Caco-2 (cell line): ENCODE measurements around the gene MIPEP. TPM values are rescaled to one million over a fixed set of nuclear protein-coding genes. Genes with fewer than 3 reads are reported as not detected.
A peak's percentile ranks its signal among the peaks of the same experiment; 100 is the strongest.
"Not testable (repeated sequence)": the region's sequence is repeated elsewhere in the genome, so short reads cannot be mapped to it uniquely, and the experiment has no call there.

Source experiments
- BruUV-seq: library from RNA; stranded (reverse); fragments of 400-500 nt; replicated peaks from 2 replicates; lab custom pipeline; 2021; lab: Mats Ljungman, UMichigan
- CTCF ChIA-PET: fragments of 300-600 bp; sonication (Branson Sonifier 250); formaldehyde crosslinking; loops from one replicate; lab custom pipeline; 2022; ENCODE audit warnings: antibody characterized with exemption; lab: Charles Lee
- POLR2A ChIA-PET: fragments of 300-600 bp; sonication (Branson Sonifier 250); formaldehyde crosslinking; loops from one replicate; lab custom pipeline; 2022; ENCODE audit warnings: antibody characterized with exemption; lab: Charles Lee
- DNase-seq, 2 experiments: peaks; one replicate each; pipeline versions ENCODE4 v3.0.0 to v3.0.0-alpha.2; 2020 to 2022
- H3K27me3 ChIP-seq: replicated peaks from 2 replicates; pipeline ENCODE4 v1.6.0; 2011; ENCODE audit warnings: low read length; ENCODE audit not compliant: control insufficient read depth, insufficient read depth
- H3K36me3 ChIP-seq: 2 replicates; pipeline ENCODE4 v1.5.1; 2011; ENCODE audit warnings: low read length; ENCODE audit not compliant: control insufficient read depth, insufficient read depth
- H3K4me1 ChIP-seq: fragments of 250-450 bp; sonication (Bioruptor Pico); 2 replicates; pipeline ENCODE4 v1.5.1; 2020; ENCODE audit warnings: mild to moderate bottlenecking
- H3K4me3 ChIP-seq: 2 replicates; pipeline ENCODE4 v1.5.1; 2011; ENCODE audit warnings: low read depth, mild to moderate bottlenecking, control low read depth, low read length
- H3K9me3 ChIP-seq: fragments of 250-450 bp; sonication (Bioruptor Pico); 2 replicates; pipeline ENCODE4 v1.5.1; 2020; ENCODE audit warnings: mild to moderate bottlenecking, moderate library complexity
- H3K27ac Mint-ChIP-seq: one replicate; pipeline ENCODE4 v1.8.0; 2022; ENCODE audit warnings: mixed read lengths; ENCODE audit not compliant: unreplicated experiment
- H3K27me3 Mint-ChIP-seq: one replicate; pipeline ENCODE4 v1.8.0; 2022; ENCODE audit warnings: mixed read lengths; ENCODE audit not compliant: insufficient read depth, unreplicated experiment
- H3K36me3 Mint-ChIP-seq: one replicate; pipeline ENCODE4 v1.8.0; 2022; ENCODE audit warnings: mild to moderate bottlenecking, mixed read lengths; ENCODE audit not compliant: insufficient read depth, unreplicated experiment
- H3K4me1 Mint-ChIP-seq: one replicate; pipeline ENCODE4 v1.8.0; 2022; ENCODE audit warnings: low read depth, mixed read lengths; ENCODE audit not compliant: unreplicated experiment
- H3K4me3 Mint-ChIP-seq: one replicate; pipeline ENCODE4 v1.8.0; 2022; ENCODE audit warnings: mild to moderate bottlenecking, moderate library complexity, mixed read lengths; ENCODE audit not compliant: unreplicated experiment
- H3K9me3 Mint-ChIP-seq: one replicate; pipeline ENCODE4 v1.8.0; 2022; ENCODE audit warnings: mixed read lengths; ENCODE audit not compliant: unreplicated experiment
- CTCF ChIP-seq, 2 experiments: fragments of 200-600 bp in 1 of 2; IDR thresholded peaks; 1 replicate in 1 of 2; 2 replicates in 1 of 2; pipeline versions ENCODE4 v1.5.1 to v1.8.0; 2011 to 2022; ENCODE audit warnings: antibody characterized with exemption in 1 of 2, control low read depth in 1 of 2, inconsistent platforms in 1 of 2, low read depth in 1 of 2, low read length in 1 of 2, mild to moderate bottlenecking in 1 of 2, moderate library complexity in 1 of 2; ENCODE audit not compliant: insufficient read depth in 1 of 2, severe bottlenecking in 1 of 2, unreplicated experiment in 1 of 2
- intact Hi-C: fragments of 100-400 bp; cut with micrococcal nuclease; formaldehyde crosslinking; loops from one replicate; pipeline ENCODE4 v1.10.0; 2022; ENCODE audit not compliant: unreplicated experiment
- total RNA-seq: library from RNA; stranded (reverse); gene quantifications from 2 replicates; pipeline ENCODE4 v1.2.3, GENCODE V29; 2022

MIPEP gene
- total RNA-seq, 1 experiment from 2014 or later = 40.6 TPM

- no peaks in the 10 kb centered on the region for H3K9me3 Mint-ChIP-seq
- H3K4me3 Mint-ChIP-seq = no peak overlapping the region
- ChIA-PET POLR2A (no interaction called here), CTCF (no interaction called here)
- no TSS peak for BruUV-seq
- Histone ChIP-seq H3K36me3 (no peaks in the 10 kb centered on the region), H3K27me3 (no peaks in the 10 kb centered on the region), H3K9me3 (no peaks in the 10 kb centered on the region), H3K4me1 (peaks cover 7% of the 10 kb centered on the region), H3K4me3 (no peak overlapping the region)
- intact Hi-C loops = loop anchor here (1.0 kb wide), 1 partner anchor 23 kb away; no protein-coding TSS in a partner anchor
- DNase-seq = peak; percentile 43 to 60
- peak; percentile 66 to 75 for TF ChIP-seq CTCF (IDR thresholded peaks at IDR 0.05; ENCODE audit: insufficient read depth in 1 of 2, low read depth in 1 of 2, low read length in 1 of 2, severe bottlenecking in 1 of 2, unreplicated experiment in 1 of 2)
- no peaks in the 10 kb centered on the region for H3K27me3 Mint-ChIP-seq
- no peak overlapping the region for H3K27ac Mint-ChIP-seq
- H3K36me3 Mint-ChIP-seq = no peaks in the 10 kb centered on the region
- H3K4me1 Mint-ChIP-seq = peaks cover 7% of the 10 kb centered on the region
Observed at GRCh38 chr13:23899555-23899954, 10.4 kb upstream of the MIPEP start.

GRCh38 chr13:23898101-23898500 is 8.9 kb upstream of the MIPEP start:
- Histone ChIP-seq H3K4me3 (no peak overlapping the region), H3K9me3 (no peaks in the 10 kb centered on the region), H3K27me3 (no peaks in the 10 kb centered on the region), H3K4me1 (peaks cover 11% of the 10 kb centered on the region), H3K36me3 (no peaks in the 10 kb centered on the region)
- Mint-ChIP-seq H3K9me3 (no peaks in the 10 kb centered on the region), H3K27ac (no peak overlapping the region), H3K4me1 (peaks cover 7% of the 10 kb centered on the region), H3K4me3 (no peak overlapping the region), H3K36me3 (no peaks in the 10 kb centered on the region), H3K27me3 (no peaks in the 10 kb centered on the region)
- no peak for TF ChIP-seq CTCF (IDR thresholded peaks at IDR 0.05; ENCODE audit: insufficient read depth in 1 of 2, low read depth in 1 of 2, low read length in 1 of 2, severe bottlenecking in 1 of 2, unreplicated experiment in 1 of 2)
- BruUV-seq = no TSS peak
- POLR2A ChIA-PET = no interaction called here
- CTCF ChIA-PET = interaction anchor here (0.7 kb wide), 1 partner anchor 22 kb away, joined by 3 read pairs; no protein-coding TSS in a partner anchor
- no peak for DNase-seq
- intact Hi-C loops = no loop called here

- DNase-seq, H3K4me1 Mint-ChIP-seq, H3K36me3 Mint-ChIP-seq, H3K4me3 Mint-ChIP-seq, H3K27ac Mint-ChIP-seq, BruUV-seq, H3K4me3 ChIP-seq, intact Hi-C loops, H3K9me3 Mint-ChIP-seq, H3K9me3 ChIP-seq, H3K27me3 ChIP-seq, H3K27me3 Mint-ChIP-seq, POLR2A ChIA-PET, H3K36me3 ChIP-seq, CTCF ChIA-PET: not testable (repeated sequence)
- peaks cover 12% of the 10 kb centered on the region for H3K4me1 ChIP-seq
Observed at GRCh38 chr13:23897452-23897919, 8.3 kb upstream of the MIPEP start, which contains the start of gene C1QTNF9B. TSS of gene C1QTNF9B (minus strand) at chr13:23897502.

- intact Hi-C loops, H3K9me3 Mint-ChIP-seq, H3K4me1 Mint-ChIP-seq, POLR2A ChIA-PET, H3K4me3 ChIP-seq, H3K36me3 Mint-ChIP-seq, BruUV-seq, H3K4me3 Mint-ChIP-seq, H3K27ac Mint-ChIP-seq, H3K27me3 ChIP-seq, H3K9me3 ChIP-seq, CTCF ChIA-PET, H3K27me3 Mint-ChIP-seq, H3K36me3 ChIP-seq, DNase-seq, H3K4me1 ChIP-seq: not testable (repeated sequence)
Observed at GRCh38 chr13:23894746-23895145, 5.5 kb upstream of the MIPEP start.

- DNase-seq, H3K27ac Mint-ChIP-seq, H3K4me1 Mint-ChIP-seq, BruUV-seq, H3K36me3 ChIP-seq, H3K9me3 Mint-ChIP-seq, H3K9me3 ChIP-seq, H3K36me3 Mint-ChIP-seq, H3K4me3 Mint-ChIP-seq, CTCF ChIA-PET, intact Hi-C loops, H3K4me1 ChIP-seq, H3K27me3 ChIP-seq, POLR2A ChIA-PET, H3K4me3 ChIP-seq, H3K27me3 Mint-ChIP-seq: not testable (repeated sequence)
Observed at GRCh38 chr13:23893791-23894190, 4.6 kb upstream of the MIPEP start.
